DMS114 treated with DMSO at 0.1 percent for 48 hours (cell line): Measurements from ENCODE around the gene GRM2.
"Not testable (repeated sequence)": the region's sequence is repeated elsewhere in the genome, so short reads cannot be mapped to it uniquely, and the experiment has no call there.

Source experiments
- DNase-seq: peaks from one replicate; lab custom pipeline; 2025; ENCODE audit not compliant: unreplicated experiment; lab: John Stamatoyannopoulos, UW

Gene GRM2

DNA sequence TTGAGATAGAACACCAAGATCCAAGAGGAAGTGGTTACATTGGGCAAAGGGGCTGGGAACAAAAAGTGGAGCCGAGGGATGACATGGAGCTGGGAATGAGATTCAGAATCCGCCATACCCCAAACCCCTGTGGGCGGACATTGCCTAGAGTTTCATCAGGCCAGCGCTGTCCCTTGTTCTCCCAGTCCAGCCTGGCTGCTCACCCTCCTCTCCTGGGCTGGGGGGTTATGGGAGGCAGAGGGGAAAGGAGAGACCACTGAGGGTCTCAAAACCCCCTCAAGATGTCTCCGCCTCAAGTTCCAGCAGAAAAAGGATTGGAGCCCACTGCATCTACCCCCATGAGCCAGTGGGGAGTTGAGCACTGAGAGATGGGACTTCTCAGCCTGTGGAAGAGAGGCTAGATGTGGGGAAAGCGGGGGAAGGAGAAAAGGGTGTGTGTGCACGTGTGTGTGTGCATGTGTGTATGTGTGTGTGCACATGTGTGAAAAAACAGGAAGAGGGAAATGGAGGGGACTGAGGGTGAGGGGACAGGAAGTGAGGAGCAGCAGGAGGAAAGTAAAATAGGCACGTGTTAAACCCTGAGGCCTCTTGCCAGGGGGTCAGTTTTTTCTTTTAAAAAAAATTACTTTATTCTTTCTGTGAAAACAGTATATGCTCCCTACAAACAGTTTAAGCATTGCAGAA lies 14.3 kb downstream of the GRM2 start:
- no peak for DNase-seq

DNA sequence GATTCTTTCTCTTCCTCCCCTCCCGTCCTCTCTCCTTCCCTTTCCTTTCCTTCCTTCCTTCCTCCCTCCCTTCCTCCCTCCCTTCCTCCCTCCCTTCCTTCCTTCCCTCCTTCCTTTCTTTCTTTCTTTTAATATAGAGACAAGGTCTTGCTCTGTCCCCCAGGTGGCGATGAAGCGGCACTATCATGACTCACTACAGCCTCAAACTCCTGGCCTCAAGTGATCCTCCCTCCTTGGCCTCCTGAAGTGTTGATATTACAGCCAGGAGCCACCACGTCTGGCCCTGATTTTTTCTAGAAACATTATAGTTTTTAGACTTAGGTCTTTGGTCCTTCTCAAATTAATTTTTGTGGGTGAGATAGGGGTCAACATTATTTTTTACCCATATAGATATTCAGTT lies 15.5 kb downstream of the GRM2 start:
- DNase-seq = no peak

DNA sequence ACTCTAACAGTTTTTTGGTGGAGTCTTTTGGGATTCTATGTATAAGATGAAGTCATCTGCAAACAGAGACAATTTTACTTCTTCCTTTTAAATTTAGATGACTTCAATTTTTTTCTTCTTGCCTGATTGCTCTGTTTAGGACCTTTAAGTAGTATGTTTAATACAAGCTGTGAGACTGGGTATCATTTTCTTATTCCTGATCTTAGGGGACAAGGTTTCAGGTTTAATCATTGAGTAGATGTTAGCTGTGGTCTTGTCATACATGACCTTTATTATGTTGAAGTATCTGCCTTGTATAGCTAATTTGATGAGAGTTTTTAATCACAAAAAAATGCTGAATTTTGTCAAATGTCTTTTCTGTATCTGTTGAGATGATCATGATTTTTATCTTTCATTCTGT lies 20.6 kb downstream of the GRM2 start:
- no peak for DNase-seq

DNA sequence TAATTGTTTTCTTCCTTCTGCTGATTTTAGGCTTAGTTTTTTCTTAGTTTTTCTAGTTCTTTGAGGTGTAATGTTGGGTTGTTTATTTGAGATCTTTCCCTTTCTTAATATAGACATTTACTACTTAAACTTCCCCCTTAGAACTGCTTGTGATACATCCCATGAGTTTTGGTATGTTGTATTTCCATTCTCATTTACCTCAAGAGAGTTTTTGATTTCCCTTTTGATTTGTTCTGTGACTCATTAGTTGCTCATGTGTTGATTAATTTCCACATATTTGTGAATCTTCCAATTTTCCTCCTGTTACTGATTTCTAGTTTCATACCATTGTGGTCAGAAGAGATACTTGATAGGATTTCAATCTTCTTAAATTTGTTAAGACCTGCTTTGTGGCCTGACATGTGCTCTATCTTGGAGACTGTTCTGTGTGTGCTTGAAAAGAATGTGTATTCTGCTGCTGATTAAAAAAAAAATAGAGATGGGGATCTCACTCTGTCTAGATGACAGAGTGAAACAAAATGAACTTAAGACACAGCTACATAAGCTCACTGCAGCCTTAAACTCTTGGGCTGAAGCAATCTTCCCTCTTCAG lies 22.3 kb downstream of the GRM2 start:
- DNase-seq = no peak

DNA sequence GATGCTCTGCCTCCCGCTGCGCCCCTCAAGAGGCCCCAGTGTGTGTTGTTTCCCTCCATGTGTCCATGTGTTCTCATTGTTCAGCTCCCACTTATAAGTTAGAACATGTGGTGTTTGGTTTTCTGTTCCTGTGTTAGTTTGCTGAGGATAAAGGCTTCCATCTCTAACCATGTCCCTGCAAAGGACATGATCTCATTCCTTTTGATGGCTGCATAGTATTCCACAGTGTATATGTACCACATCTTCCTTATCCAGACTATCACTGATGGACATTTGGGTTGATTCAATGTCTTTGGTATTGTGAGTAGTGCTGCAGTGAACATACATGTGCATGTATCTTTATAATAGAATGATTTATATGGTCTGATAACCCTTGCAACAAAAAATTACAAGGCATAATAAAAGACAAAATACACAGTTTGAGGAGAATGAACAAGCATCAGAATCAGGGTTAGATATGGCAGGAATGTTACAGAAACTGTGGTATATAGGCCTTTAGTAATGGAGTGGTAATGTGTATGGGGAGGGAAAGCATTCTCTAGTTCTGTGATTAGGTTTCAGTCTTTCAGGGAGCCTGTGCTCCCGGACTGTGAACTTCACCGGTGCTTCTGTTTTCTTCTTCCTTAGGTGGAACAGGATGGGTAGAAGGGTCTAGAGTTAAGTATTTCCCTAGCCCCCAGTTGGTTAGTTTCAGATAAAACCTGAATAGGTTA lies 27.1 kb downstream of the GRM2 start:
- DNase-seq = no peak

DNA sequence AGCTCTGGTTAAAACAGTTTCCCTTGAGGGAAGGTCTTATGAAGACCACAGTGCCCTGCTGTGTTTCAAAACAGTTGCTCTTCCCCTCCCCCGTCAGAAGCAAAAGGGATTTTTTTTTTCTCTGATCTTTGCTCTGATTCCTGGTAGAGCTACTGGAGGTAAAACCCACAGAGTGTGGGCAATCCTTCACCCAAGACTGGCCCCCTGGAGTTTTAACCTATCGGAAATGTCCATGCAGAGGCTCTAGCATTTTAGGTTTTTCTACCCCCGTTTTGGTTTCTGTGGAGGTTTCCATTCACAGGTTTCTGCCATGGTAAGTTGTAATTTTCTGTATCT lies 27.7 kb downstream of the GRM2 start:
- no peak for DNase-seq

DNA sequence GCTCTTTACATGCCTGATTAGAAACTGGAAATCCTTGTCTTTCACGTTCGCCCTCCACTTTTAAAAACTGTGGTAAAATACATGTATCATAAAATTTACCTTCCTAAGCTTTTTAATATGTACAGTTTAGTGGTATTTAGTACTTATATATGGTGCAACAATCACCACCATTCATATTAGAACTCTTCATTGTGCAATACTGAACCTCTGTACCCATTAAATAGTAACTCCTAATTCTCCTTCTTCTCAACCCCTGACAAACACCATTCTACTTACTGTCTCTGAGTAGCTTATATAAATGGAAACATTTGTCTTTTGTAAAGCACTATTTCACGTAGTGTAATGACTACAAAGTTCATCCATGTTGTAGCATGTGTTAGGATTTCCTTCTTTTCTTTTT lies 28.2 kb downstream of the GRM2 start:
- no peak for DNase-seq

DNA sequence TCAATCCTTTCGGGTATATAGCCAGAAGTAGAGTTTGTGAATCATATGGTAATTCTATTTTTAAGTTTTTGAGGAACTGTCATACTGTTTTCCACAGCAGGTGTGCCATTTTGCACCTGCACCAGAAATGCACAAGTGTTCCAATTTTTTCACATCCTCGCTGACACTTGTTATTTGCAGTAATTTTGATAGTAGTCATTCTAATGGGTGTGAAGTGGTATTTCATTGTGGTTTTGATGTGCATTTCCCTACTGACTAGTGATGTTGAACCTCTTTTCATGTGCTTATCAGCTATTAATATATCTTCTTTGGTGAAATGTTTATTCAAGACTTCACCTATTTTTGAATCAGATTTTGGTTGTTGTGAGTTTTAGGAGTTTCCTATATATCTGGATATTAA lies 29.1 kb downstream of the GRM2 start:
- no peak for DNase-seq

DNA sequence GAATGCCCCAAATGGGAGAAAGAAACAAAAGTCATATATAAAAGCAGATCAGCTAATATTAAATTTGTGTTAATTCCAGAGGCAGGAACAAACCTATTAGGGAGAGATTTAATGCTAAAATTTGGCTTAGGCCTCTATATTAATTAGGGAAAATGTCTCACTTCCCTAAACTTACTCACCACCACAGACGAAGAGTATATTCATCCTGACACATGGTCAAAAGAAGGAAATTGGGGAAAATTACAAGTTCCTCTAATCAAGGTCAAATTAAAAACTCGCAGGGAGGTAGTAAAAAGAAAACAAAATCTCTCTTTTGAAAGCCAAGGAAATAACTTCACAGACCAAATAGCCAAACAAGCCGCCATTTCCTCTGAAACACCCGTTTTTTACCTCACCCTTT lies 32.2 kb downstream of the GRM2 start:
- no peak for DNase-seq

DNA sequence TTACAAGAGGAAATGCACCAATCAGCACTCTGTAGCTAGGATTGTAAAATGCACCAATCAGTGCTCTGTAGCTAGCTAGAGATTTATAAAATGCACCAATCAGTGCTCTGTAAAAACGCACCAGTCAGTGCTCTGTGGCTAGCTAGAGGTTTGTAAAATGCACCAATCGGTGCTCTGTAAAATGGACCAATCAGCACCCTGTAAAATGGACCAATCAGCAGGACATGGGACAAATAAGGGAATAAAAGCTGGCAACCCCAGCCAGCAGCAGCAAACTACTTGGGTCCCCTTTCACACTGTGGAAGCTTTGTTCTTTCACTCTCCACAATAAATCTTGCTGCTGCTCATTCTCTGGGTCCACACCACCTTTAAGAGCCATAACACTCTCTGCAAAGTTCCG lies 35.5 kb downstream of the GRM2 start:
- DNase-seq = not testable (repeated sequence)

DNA sequence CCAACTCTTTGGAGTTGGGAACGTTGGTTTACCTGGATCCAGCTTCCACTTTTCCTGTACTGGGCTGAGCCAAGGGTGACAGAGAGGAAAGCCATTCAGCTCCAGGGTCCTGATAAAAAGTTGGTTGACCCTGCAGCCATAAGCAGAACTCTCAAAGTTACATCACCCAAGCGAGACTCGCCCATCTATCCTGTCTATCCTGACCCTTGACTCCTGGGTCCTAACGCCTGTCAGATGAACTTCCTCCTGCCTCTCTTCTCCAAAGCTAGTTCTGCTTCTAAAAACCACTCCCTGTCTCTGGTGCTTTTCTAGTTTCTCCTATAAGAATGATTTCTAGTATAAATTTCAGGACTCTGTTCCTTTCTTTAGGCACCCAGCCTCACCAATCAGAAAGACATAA lies 36.1 kb downstream of the GRM2 start:
- DNase-seq = not testable (repeated sequence)

DNA sequence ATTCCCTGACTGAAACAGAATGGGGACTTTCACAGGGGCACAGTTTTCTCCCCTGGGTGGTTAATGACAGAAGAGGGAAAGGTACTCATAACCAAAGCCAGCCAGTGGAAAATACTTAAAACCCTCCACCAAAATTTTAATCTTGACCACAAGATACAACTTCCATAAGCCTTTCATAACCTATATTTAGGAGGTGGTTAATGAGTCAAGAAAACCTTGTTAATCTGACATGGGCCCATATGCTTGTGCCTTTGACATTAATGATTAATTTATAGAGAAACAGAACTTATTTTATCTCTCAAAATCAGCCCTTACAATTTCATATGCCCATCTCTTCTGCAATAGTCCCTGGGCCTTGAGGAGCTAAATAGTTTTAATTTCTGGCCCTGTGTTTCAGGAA lies 41.0 kb downstream of the GRM2 start:
- DNase-seq = no peak

DNA sequence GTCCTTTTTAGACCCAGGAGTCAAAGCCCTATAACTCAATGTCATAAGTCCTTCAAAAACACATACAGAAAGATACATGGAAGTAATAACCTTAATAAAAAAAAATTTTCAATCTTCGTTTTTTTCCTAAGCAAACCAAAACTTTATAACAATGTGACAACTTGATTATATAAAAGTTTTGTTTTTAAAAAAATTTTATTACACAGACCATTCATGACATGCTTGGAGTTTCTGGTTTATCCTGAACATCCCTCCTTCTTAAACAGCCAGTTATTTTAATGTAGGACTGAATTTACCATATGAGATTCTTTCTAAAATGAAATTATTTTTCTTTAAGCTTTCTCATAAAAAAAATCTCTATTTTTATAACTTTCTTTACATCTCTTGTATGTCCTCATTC lies 41.5 kb downstream of the GRM2 start:
- no peak for DNase-seq

DNA sequence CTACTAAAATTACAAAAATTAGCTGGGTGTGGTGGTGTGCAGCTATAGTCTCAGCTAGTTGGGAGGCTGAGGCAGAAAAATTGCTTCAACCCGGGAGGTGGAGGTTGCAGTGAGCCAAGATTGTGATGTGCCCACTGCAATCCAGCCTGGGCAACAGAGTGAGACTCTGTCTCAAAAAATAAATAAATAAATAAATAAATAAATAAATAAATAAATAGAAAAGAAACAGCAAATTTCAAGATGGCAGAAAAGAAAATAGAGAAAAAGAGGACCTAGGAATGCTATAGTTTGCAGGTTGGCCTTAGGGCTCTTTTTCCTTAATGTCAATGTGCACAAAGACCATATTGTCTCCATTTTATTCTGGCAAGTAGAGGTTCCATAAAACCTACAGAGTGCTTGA lies 44.0 kb downstream of the GRM2 start:
- DNase-seq = no peak

DNA sequence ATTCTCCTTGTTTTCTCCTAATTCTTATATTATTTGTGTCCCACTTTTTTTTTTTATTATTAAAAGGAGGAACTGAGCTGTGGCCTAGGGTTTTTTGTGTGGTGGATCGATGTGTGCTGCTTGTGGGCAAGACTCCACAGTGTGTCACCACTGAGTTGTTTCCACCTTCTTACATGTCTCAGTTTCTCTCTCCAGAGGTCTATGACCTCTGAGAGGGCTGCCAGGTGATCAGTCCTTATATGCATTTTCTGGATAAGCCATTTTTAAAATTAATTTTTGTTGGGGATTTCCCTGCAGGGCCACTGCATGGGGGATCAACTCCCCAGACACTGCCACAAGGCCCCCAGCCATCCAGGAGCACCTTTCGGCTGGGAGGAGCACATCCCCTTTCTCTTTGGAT lies 44.4 kb downstream of the GRM2 start:
- DNase-seq = no peak

DNA sequence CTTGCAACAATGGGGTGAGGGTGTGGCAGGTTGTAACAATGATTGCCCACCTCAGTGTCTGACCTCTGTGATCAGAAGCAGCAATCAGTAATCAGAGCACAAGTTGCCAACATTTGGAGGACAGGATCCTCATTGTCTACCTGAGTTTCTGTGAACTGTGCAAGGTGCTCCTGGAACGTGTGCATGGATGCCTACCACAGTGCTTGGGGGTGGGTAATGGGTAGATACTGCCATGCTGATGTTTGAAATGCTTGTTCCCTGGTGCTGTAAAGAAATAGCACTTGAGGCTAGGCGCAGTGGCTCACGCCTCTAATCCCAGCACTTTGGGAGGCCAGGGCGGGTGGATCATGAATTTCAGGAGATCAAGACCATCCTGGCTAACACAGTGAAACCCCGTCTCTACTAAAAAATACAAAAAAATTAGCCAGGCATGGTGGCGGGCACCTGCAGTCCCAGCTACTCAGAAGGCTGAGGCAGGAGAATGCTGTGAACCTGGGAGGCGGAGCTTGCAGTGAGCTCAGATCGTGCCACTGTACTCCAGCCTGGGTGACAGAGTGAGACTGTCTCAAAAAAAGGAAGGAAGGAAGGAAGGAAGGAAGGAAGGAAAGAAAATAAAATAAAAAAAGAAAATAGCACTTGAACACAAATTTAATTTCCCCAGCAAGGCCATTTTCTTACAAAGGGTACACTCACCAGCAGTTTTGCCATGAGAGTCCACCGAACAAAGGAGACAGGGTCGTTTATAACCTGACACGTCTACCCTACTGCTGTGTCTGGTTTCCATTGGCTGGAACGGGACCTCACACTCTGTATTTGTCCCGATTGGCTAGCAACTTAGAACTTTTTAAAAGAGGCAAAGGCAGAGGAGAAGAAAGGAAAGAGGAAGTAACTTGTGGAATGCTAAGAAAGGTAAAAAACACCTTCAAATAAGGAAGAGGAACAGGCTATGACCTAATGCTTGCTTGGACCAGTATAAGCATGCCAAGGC lies 47.2 kb downstream of the GRM2 start:
- DNase-seq = not testable (repeated sequence)

DNA sequence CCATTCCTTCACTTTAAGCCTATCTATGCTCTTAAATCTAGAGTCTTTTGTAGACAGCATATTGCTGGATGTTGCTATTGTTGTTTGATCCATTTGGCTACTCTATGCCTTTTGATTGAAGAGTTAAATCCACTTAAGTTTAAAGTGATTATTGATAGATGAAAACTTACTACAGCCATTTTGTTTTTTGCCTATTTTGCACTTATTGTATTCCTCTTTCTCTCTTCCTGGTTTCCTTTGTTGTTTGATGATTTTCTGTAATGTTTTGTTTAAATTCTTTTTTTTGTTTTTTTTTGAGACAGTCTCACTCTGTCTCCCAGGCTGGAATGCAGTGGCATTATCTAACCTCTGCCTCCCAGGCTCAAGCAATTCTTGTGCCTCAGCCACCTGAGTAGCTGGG lies 52.3 kb downstream of the GRM2 start:
- DNase-seq = no peak
